GM21447 (cell line): ENCODE results near the gene FAM170B.

ENCODE experiments used
- ATAC-seq: cut with Tn5 transposase; IDR thresholded peaks from one replicate; pipeline ENCODE4 v1.9.1; 2021; ENCODE audit not compliant: unreplicated experiment

FAM170B gene

DNA sequence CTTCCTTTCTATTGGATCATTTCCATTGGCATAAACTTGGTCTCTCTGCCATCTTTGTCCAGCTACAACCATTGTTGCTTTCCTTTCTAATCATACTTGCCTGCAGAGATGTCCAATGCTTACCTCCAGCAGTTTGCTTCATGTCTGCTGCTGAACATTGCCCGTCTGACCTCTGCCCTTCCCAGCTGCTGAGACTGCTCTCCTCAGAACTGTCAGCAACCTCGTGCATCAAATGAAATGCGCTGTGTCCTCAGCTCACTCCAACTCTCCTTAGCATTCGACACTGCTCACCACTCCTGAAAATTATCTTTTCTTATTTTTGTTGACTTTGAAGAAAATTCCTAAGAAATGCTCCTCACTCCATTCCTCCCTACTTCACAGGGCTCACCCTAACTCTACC lies 5.0 kb downstream of the FAM170B start:
- no peak for ATAC-seq

- no peak for ATAC-seq
These were observed 9.6 kb downstream of the FAM170B start for GRCh38 chr10:49123981-49124950.

GRCh38 chr10:49120911-49121310 lies 12.9 kb downstream of the FAM170B start:
- ATAC-seq: no peak

DNA sequence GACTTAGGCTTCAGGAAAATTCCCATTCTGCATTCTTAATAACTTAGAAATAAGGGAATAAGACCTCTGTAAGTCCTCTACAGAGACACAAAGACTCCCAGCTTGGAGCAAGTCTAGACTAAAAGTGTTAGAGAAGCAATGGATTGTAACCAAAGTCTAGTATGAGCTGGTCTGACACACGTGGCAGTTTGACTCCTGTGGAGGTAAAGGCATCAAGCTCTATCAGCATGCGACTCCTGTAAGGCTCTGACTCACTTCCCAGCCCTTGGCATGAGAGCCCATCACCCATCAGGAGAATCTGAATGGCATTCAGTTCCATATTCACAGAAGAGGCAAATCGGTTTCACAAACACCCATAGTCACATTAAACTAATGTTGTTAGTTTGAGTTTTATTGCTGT lies 14.1 kb downstream of the FAM170B start:
- ATAC-seq: no peak

GRCh38 chr10:49118430-49119074 lies 15.3 kb downstream of the FAM170B start:
- ATAC-seq: no peak

- ATAC-seq: no peak
These were observed 16.3 kb downstream of the FAM170B start for GRCh38 chr10:49117376-49118070.

DNA sequence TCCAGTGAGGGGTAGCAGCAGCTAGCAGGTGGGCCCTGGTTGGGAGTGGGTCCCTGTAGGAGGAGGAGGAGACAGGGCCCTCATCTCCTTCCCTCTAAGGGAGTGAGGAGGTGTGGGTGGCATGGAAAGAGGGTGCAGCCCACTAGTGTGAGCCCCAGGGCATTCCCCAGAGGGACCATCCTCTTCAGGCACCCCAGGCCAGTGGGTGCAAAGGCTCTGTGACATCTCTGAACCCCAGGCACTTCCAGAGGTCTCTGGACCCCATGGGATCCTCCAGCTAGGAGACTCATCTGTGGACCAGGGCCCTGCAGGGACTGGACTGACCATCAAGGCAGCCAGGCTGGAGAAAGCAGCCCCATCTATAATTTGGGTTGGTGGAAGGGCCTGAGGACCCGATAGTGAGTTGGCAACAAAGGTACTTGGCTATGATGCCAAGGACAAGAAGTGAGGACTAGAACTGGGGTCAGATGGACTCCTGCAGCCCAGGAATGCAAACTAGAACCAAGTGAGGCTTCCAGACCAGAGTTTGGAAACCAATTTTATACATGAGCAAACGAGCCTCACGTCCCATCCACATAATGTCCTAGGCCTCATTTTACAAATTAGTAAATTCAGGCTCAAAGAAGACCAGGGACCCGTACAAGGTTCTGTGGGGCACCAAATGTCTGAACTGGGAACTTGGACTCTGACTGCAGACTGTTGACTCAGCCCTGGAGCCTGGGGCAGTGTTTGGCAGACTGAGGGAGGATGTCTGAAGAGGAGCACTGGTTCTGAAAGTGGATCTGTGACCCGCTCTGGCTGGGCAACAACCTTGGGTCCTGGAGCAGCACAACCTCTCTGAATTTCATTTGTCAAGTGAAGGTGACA lies 17.1 kb downstream of the FAM170B start:
- no peak for ATAC-seq

- ATAC-seq: no peak
These were observed 17.9 kb downstream of the FAM170B start for GRCh38 chr10:49115796-49116508.

DNA sequence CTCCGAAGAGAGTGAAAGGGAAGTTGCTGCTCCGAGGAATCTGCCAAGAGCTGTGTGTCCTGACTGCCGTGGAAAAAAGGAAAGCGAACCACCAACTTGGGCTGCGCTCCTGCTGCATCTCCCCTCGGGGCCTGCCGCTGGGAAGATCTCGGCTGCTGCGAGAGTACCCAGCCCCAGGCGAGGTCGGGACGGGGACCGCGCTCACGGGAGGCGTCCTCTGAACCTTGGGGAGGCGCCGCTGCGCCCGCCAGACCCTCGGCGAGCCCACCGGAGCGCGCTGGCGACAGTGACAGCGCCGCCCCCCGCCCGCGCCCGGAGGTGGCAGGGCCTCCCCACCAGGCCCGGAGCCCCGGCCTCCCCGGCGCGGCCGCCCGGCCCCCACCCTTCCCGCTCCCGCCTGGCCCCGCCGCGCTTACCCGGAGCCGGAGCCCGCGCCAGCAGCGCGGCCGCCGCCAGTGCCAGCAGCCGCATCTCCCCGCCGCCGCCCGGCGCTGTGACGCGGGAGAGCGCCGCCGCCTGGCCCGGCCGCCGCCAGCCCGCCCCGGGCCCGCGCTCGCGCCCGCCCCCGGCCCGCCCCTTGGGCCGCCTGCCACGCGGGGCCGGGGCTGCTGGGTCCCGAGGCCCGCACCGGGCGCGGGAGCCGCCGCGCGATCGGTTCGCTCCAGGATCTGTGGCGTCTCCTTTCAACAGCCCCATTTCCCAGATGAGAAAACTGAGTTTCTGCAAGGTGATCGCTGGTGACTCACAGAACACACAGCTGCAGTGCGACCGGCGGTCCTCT lies 18.6 kb downstream of the FAM170B start, which contains the start of gene VSTM4:
VSTM4 (minus strand) TSS at position 508 of the 781 bp plus-strand sequence; CDS start at position 471, 37 bp downstream.
- no peak for ATAC-seq

DNA sequence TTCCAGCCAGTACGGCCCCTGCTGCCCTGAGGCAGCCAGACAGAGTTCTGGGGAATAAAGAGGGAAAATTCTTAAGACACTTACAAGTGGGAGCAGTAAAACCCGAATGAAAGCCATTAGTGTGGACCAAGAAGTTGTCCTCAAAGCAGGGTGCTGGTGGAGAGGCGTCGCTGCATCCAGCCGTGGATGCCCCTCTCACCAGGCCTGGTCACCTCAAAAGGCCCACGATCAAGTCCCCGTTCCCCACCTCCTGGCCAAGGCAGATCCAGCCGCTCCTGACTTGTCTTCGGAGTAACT lies 19.2 kb downstream of the FAM170B start:
- ATAC-seq: no peak

- no peak for ATAC-seq
These were observed 20.1 kb downstream of the FAM170B start for GRCh38 chr10:49113741-49114141.

GRCh38 chr10:49112851-49113250 lies 21.0 kb downstream of the FAM170B start:
- ATAC-seq: no peak

DNA sequence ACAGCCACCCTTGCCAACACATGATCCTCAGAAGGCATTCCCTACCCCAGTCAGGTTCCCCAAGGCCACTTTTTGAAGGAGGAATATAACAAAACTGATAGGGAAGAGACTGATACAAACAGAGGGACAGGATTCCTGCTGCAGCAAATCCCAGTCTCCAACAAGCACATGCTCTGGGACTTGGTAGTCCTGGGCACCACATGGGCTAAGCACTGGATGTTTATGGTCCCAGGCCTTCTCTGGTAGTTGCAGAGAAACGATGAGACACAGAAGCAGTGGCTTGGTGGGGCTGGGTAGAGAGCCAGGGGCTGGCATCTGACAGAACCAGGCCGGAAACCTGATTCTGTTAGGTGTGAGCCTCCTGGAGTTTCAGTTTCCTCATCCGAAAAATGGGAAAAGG lies 21.7 kb downstream of the FAM170B start:
- ATAC-seq: no peak

DNA sequence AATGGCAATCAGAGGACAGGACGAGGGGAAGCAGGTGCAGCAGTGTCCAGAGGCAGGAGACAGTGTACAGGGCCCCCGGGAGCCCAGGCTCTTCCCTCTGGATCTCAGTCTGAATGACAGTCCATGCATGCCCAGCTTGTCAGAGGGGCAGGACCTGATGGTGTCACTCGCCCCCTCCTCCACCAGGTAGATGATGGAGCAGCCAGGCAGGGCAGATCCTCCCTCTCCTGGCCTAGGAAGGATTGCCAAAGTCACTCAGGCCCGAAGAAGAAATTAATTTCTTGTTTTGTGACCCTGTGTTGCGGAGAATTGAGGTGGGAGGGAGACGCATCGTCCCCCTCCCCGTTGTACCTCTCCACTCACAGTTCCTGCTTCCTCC lies 22.5 kb downstream of the FAM170B start:
- no peak for ATAC-seq

- no peak for ATAC-seq
These were observed 23.0 kb downstream of the FAM170B start for GRCh38 chr10:49110684-49111319.

GRCh38 chr10:49109669-49110340 lies 24.0 kb downstream of the FAM170B start:
- no peak for ATAC-seq

DNA sequence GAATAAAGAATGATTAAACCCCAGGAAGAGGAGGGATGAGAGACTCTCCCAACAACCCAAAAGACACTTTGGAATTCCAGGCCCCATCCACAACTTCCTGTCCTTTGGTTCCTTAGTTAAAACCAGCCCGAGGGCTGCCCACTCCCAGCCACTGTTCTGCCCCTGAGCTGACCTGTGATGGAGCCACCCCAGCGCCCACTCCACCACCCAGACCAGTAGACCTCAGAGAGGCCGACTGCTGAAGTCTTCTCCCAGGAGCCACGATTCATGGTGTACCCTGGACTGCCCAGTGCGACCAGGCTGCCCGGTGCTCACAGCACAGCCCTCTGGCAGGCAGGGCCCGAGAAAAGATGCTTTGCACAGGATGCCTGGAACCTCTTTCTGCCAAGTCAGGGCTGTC lies 25.2 kb downstream of the FAM170B start:
- no peak for ATAC-seq

DNA sequence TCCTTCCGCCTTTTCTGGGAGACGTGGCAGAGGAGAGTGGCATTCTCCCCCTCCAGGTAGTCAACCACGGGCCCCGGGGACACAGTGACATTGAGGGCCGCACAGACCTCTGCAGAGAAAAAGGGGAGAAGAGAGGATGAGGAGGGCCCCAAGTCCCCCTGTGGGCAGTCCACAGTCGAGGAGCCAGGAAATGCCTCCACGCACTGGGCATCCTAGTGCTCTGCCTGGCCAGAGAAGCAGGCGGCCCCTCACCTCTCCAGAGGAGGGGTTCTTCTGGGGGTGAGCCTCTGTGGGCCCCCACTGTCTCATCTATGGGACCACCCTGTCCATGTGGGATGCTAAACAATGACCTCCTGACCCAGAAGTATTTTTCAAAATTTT lies 25.9 kb downstream of the FAM170B start:
- ATAC-seq: no peak
